M059J (cell line): ENCODE measurements around the gene IL4I1. TPM values are rescaled to one million over a fixed set of nuclear protein-coding genes. Genes with fewer than 3 reads are reported as not detected.
A peak's percentile ranks its signal among the peaks of the same experiment; 100 is the strongest.

Experiments
- DNase-seq: peaks from one replicate; pipeline ENCODE4 v3.0.0-alpha.2; 2012; ENCODE audit warnings: low read depth
- total RNA-seq: library from RNA; depleted of rRNA; stranded (reverse); fragments of >200 nt; shearing (Covaris generic); gene quantifications from 2 replicates; pipeline ENCODE4 v1.2.3, GENCODE V29; 2014

Gene IL4I1
- total RNA-seq, 1 experiment from 2014 or later: 12.5 TPM

GRCh38 chr19:49895566-49896297 is 955 bp downstream of the IL4I1 start:
- DNase-seq: no peak

DNA sequence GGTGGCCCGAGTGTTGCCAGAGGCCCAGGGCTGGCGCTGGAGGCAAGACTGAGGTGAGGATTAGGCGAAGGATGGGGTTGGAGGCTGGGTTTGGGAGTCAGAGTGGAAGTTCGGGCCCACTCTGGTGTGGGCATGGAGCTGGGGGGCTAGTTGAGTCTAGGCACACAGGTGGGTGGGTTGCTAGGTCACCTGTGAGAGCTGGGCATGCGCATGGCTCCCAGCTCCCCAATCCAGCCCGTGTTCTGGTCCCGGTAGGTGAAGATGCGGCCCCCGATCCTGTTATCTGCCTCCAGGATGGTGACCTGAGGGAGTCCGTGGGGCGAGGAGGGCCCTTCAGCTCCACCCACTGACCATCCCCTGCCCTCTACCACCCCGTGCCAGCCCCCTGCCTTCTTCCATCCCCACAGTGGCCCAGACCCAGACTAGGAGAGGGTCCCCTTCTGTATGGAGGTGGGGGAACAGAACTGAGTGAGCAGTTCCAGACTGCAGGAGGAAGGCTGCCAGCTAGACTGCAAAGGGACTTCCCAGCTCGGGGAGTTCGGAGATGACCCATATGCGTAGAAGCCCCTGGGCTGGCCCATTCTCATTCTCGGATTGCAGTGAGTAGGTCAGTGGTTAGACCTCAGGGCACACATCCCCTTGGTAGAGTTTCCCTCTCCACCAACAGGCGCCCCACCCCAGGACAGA is 1.7 kb downstream of the IL4I1 start:
- no peak for DNase-seq

DNA sequence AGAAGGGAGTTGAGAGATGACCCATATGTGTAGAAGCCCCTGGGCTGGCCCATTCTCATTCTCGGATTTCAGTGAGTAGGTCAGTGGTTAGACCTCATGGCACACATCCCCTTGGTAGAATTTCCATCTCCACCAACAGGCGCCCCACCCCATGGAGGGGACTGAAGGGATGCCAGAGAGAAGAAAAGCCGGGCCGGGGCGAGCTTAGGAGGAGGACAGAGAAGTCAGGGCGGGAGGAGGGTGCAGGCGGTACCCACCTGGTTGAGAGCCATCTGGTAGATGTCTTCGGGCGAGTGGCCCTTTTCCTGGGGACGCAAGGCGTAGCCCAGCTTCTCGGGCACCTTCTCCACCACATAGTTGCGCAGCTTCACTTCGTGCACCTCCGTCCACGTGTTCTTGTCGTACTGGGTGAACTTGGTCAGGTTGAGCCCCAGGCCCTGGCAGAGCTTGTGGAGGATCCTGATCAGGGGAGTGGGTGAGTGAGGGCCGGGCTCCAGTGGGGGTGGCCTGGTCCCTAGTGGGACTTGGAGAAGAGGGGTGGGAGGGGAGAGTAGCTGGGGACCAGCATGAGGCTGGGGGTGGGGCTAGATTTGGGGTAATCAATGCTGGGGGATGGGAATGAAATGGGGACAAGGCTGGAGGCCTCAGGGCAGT is 2.5 kb downstream of the IL4I1 start:
- no peak for DNase-seq

DNA sequence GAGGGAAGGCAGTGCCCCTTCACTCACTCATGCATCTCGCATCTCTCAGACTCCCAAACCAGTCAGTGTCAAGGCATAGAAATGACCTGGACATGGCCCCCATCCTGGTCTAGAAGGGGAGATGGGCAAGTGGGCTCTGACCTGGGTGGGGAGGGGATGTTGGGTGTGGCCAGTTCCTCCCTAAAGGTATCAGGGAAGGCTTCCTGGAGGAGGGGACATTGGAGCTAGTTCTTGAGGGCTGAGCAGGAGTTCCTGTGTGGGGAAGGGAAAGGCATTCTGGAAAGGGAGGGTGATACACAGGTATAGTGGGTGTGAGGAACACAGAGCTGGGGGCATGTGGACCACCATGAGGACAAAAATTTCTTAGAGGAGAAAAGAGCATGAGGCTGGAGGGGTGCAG is 4.0 kb downstream of the IL4I1 start:
- DNase-seq: no peak

DNA sequence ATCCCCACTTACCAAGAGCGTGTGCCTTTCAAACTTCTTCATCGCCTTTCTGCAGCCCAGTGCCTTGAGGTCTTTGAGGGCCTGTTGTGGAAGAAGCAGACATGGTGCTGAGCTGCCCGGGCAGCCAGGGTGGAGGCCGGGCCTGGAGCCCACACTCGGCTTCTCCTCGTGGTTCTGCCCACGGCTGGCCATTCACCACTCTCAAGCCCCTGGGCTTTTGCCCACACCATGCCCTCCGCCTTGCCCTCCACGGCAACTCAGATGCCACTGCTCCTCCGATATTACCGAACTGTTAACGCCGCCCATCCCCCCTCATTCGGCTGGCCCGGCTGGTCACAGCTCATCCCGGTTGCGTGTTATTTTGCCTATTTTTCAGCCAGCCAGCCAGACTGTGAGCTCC is 5.3 kb downstream of the IL4I1 start:
- DNase-seq: no peak

DNA sequence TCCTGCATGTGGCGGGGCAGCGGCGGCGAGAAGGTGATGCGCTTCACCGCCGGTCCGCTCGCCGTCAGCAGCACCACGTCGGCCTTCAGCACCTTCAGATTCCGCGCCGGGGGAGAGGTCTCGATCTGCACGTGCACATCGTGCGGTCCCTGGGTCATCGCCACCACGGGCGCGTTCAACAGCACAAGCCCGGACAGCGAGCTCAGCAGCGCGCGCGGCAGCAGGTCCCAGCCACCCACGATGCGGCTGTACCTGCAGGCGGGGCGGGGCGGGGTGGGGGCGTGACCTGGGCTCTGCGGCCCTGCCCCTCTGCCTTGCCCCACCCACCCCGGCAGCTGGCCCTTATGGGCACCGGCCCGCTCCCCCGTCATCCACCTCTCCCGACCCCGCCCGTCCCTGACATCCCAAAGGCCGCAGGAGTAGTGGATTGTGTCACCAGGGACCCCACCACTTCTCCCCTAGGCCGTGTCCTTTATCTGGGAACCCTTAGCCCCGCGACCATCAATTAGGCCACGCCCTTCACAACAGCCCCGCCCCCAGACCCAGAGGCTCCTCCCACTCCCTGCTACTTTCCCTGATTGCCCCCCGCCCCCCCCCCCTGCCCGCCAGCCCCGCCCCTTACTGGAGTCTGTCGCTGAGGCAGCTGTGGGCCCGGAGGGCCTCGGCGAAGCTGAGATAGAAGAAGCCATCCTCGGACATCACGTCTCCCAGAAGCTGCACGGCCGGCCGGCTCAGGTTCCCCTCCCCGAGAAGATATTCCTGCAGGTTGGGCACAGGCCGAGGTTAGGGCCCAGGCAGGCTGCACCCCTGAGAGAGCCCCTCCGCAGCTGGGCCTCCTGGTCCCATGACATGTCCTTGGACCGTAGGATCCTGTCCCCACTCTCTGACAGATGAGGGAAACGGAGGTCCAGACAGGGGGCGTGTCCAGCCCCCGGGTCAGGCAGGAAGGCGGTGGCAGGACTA is 6.1 kb downstream of the IL4I1 start:
- no peak for DNase-seq

DNA sequence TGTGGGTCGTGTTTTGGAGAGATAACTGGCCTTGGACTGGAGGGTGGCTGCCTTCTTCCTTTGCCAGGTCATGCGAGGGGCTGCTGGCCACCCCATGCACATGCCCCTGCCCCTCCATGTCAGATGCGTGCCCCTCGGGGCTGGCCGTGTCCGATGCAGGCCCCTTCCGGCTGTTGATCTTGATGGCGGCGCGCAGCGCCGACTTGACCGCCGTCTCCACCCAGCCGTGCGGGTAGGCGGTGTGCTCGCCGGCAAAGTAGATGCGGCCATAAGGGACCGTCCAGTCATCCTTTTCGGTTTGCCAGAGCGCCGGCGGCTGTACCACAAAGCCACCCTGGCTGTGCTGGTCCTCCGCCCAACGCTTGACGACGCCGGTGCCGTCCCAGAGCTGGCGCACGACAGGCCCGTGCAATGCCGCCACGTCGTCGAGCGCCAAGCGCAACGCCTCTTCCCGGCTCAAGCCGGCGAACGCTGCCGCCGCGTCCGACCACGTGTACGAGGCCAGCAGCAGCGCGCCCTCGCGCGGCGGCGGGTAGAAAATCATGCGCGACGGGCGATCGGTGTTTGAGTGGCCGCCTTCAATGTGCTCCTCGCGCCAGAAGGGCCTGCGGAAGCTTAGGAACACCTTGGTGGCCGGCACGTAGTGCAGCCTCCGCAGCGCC is 6.9 kb downstream of the IL4I1 start:
- DNase-seq: no peak

GRCh38 chr19:49889038-49889686 is 7.5 kb downstream of the IL4I1 start:
- DNase-seq: peak; percentile 17

DNA sequence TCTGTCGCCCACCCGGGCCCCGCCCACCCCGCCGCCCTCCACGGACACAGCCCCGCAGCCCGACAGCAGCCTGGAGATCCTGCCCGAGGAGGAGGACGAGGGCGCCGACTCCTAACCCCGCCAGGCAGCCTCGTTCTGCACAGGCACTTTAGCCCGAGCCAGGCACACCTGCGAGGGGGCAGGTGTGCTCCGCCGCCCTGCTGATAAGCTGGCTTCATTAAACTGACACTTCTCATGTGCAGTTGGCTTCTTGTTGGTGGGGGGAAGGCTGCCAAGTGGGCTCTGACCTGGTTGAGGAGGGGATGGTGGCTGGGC is 8.2 kb downstream of the IL4I1 start:
- no peak for DNase-seq

GRCh38 chr19:49887665-49888509 is 8.8 kb downstream of the IL4I1 start:
- no peak for DNase-seq

DNA sequence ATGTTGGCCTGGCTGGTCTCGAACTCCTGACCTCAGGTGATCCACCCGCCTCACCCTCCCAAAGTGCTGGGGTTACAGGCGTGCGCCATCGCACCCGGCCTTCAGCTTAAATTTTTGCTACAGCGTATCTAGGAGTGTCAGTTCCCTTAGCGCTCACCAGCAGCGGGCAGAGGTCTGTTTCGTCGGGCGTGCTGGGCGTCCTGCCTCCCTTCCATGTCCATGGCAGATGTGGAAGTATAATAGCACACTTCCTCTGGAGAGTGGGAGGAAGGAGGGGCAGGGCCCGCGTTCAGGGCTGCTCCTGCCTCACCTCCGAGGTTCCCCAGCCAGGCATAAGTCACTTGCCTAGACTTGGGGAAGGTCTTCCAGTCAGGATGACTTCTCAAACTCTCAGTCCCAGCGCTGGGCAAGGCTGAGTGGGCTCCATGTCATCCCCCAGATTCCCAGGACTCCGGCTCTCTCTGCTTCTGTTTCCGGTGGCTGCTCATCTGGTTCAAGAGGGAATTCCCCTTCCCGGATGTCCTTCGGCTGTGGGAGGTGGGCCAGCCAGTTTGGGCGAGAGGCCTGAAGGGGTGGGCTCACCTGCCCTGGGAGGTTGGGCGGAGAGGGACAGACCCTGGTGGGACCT is 9.5 kb downstream of the IL4I1 start:
- DNase-seq: no peak

- no peak for DNase-seq
Observed at GRCh38 chr19:49884760-49885159, 11.9 kb downstream of the IL4I1 start.

- DNase-seq: no peak
Observed at GRCh38 chr19:49884109-49884508, 12.6 kb downstream of the IL4I1 start.

DNA sequence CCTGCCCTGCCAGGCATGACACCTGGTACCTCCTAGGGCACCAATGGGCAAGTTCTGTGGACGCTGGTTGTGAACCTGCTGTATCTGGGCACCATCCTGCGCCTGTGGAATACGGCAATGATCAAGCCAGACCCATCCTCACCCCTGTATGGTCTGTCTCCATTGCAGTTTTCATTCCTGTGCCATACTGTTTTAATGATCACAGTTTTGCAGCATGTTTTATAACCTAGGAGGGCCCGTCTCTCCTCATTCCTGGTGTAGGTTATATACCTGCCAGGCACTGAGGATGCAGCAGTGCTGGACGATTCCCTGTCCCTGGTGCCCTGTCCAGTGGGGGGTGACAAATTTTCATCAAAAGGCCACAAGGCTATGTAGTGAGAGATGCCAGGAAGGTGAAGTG is 13.6 kb downstream of the IL4I1 start:
- DNase-seq: no peak

- DNase-seq: no peak
Observed at GRCh38 chr19:49882643-49883042, 14.0 kb downstream of the IL4I1 start.

DNA sequence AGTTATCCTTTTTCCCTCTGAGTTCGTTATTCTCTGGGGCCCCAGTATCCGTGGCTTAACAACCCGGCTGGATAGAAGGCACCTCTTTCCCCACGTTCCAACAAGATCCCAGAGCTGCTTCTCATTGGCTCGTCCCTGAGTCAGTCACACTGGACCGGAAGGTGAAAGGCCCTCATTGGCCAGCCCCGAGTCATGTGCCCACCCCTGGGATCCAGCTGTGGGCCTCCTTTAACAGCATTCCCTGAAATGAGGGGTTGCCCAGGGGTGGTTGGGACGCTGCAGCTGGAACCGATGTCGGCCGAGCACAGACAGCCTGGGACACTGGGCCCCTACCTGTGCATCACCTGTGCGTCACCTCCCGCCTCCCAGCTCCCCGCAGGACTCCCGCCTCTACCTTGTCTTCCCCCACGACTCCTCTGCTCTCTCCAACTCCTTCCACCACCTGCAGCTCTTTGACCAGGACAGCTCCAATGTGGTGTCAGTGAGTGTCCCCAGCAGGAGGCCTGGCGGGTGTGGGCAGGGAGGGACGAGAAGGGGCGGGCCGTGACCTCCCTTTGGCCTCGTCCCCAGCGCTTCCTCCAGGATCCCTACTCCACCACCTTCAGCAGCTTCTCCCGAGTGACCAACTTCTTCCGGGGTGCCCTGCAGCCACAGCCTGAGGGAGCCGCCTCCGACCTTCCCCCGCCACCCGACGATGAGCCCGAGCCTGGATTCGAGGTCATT is 14.9 kb downstream of the IL4I1 start:
- DNase-seq: no peak

DNA sequence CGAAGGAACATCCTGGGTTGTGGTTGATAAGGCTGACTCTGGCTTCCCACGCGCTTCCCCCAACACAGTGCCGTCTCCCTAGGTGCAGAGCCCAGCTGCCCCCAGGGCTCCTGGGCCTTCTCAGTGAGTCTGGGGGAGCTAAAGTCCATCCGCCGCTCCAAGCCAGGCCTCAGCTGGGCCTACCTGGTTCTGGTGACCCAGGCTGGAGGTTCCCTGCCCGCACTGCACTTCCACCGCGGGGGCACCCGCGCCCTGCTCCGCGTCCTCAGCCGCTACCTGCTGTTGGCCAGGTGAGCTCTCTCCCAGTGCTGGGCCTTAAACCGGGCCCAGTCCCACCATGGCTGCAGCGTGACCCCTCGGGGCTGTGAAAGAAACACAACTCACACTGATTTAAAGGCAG is 15.5 kb downstream of the IL4I1 start:
- no peak for DNase-seq

GRCh38 chr19:49880162-49880869 is 16.4 kb downstream of the IL4I1 start:
- no peak for DNase-seq
